ENCODE results near the gene RECQL. TPM values are rescaled to one million over a fixed set of nuclear protein-coding genes. Genes with fewer than 3 reads are reported as not detected.

Gene RECQL
- total and polyA plus RNA-seq, 9 of the 15 experiments (the other 6 are each of a cell fraction or from before 2014, with no cell fraction given) = 22.2 to 44.7 (median 28.5) TPM

GRCh38 chr12:21476949-21477348, 24.5 kb downstream of the RECQL start:
- H3K4me2 ChIP-seq (ENCODE audit: insufficient read depth, low read length) = no peak overlapping the region
- H3K79me2 ChIP-seq (ENCODE audit: control insufficient read depth, insufficient read depth, low read length) = no peaks in the 10 kb centered on the region
- H3K27me3 ChIP-seq (ENCODE audit: control insufficient read depth in 2 of 2, insufficient read depth in 2 of 2, low read length in 2 of 2) = no peaks in the 10 kb centered on the region
- no peak for ATAC-seq
- intact Hi-C loops (cut with micrococcal nuclease) = no loop called here
- no peak overlapping the region for H3K27ac ChIP-seq (ENCODE audit: extremely low read depth, low read depth, low read length)
- WGBS (ENCODE audit: insufficient coverage, low coverage, missing lambda C conversion rate) = 97% methylated on average over 3 of the region's 3 CpGs
- ChIA-PET CTCF (ENCODE audit: low intra/inter-chr PET ratio) (no interaction called here), POLR2A (no interaction called here)
- in situ Hi-C loops (cut with MboI) = no loop called here
- no peak overlapping the region for H3K9ac ChIP-seq (ENCODE audit: insufficient read depth in 1 of 2, low read depth in 2 of 2, low read length in 2 of 2)
- FAIRE-seq = no peak
- H3K4me3 ChIP-seq = no peak overlapping the region
- no TSS peak for BruUV-seq (replicated peaks)
- H3K4me1 ChIP-seq (replicated peaks in 1 of 2; ENCODE audit: control insufficient read depth in 2 of 2, insufficient read depth in 2 of 2, low read length in 2 of 2) = no peaks in the 10 kb centered on the region
- H2AFZ ChIP-seq (ENCODE audit: low read depth, low read length) = no peak overlapping the region
- no peaks in the 10 kb centered on the region for H3K9me1 ChIP-seq (ENCODE audit: control insufficient read depth, insufficient read depth, low read length)
- H3K9me3 ChIP-seq (replicated peaks; ENCODE audit: control insufficient read depth, insufficient read depth, low read depth, low read length) = no peaks in the 10 kb centered on the region
- no peaks in the 10 kb centered on the region for H4K20me1 ChIP-seq (replicated peaks; ENCODE audit: control insufficient read depth, insufficient read depth, low read length)
- TF ChIP-seq THRAP3 (IDR thresholded peaks at IDR 0.05; ENCODE audit: borderline replicate concordance) (no peak), PCBP2 (IDR thresholded peaks at IDR 0.05; ENCODE audit: low read depth, low read length, poor library complexity, severe bottlenecking) (no peak), ZFP30 (CRISPR knock-in tag; IDR thresholded peaks at IDR 0.05; ENCODE audit: borderline replicate concordance) (no peak), FOXJ3 (CRISPR knock-in tag; IDR thresholded peaks at IDR 0.05) (no peak), ZNF280A (IDR thresholded peaks at IDR 0.05; ENCODE audit: low read depth, partially characterized antibody) (no peak), PKNOX1 (IDR thresholded peaks at IDR 0.05) (no peak), ZNF444 (CRISPR knock-in tag; IDR thresholded peaks at IDR 0.05) (no peak), ZNF830 (CRISPR knock-in tag; IDR thresholded peaks at IDR 0.05) (no peak), BACH1 (tag; IDR thresholded peaks at IDR 0.05) (no peak), ZNF12 (CRISPR knock-in tag; IDR thresholded peaks at IDR 0.05) (no peak), ZNF551 (CRISPR knock-in tag; IDR thresholded peaks at IDR 0.05) (no peak), ZNF407 (IDR thresholded peaks at IDR 0.05; ENCODE audit: low read depth) (no peak), RFX1 (IDR thresholded peaks at IDR 0.05) (no peak)
- H3K36me3 ChIP-seq (ENCODE audit: control insufficient read depth, insufficient read depth, low read length) = peaks cover 46% of the 10 kb centered on the region
- no peak for DNase-seq (ENCODE audit: extremely low read depth in 1 of 4, low spot score in 3 of 4)
